Suppressor macrophage (primary cell): ENCODE measurements around the gene MRPL36.
"Not testable (repeated sequence)": the region's sequence is repeated elsewhere in the genome, so short reads cannot be mapped to it uniquely, and the experiment has no call there.

ENCODE experiments used
- DNase-seq, 4 experiments: peaks; one replicate each; pipeline ENCODE4 v3.0.0-alpha.2; 2020 to 2022
- total RNA-seq, 17 experiments: gene quantifications; one replicate each; lab custom pipeline; 2026; ENCODE audit warnings: mixed read lengths in 6 of 17, inconsistent platforms in 3 of 17; lab: John Stamatoyannopoulos, UW

MRPL36 gene
- total RNA-seq = 3.5 to 20.3 (median 8.9) reads per million in 17 experiments

DNA sequence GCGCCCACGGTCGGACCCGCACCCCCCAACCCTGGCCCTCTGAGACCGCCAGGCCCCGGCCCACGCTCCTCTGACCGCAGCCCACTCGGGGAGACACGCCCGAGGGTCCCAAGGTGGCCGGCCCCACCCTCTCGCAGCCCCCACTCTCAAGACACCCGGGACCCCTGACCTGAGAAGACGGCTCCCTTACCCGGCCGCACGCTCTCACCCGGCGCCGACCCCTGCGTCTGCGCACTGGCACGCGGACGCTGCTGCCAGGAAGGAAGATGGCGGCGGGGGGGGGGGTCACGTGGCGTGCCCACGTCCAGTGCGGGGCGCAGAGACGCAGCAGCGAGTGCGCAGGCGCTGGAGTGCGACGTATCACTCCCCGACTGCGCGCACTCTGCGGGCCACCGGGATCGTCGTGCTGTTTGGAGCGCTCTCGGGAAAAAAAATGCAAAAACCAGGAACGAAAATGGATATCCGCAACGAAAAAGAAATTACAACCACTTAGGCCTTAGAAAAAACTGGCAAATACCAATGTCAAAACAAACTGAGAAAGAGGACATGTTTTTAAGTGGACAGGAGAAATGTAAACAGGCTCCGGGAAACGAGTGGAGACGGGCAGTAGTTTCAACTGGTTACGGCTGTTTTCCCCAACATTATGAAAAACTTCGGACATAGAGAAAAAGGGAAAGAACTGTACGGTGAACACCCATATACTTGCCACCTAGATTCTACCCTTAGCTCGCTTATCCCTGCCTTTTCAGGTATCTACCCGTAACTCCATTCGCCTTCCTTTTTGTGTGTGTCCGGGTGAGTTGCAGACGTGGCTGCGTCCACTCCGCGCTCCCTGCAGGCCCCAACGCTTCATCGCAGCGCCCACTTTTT is at the start of gene MRPL36:
Gene MRPL36 (minus strand): TSS at position 236 of the 870 bp plus-strand sequence. CDS start 902 bp downstream, outside the sequence.
- DNase-seq = peak; percentile 95 to 98 (median 98)

DNA sequence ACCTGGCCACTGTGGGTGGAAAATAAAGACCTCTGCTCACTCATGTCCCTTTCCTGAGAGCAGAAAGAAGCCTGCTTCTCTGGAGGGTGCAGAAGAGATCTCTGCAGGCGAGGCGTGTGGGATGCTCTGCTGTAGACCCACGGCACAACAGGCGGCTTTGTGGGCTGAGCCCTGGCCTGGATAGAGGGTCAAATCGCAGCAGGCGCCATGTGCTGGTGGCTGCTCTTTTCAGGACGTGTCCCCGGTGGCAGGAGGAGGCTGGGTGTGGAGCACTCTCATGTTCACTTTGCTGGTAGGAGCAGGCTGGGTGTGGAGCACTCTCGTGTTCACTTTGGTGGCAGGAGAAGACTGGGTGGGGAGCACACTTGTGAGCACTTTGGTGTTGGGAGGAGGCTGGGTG is 48.0 kb upstream of the MRPL36 start:
- no peak for DNase-seq

DNA sequence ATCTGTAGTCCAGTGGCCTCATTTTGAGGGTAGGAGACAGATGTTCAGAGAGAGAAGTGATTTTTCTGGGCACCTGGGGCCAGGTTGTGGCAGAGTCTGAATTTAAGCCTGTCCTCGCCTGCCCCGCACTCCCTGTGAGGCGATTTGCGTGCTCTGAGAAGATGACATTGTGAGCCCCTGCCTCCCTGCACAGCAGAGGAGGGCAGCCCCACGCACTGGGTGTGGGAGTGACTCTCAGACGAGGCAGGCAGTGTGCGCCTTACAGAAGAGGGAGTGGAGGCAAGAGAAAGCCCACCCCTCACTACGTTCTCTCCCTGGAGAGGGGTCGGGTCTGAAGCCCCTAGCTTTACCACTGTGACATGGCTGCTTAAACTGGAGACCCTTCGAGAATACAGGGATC is 47.4 kb upstream of the MRPL36 start:
- no peak for DNase-seq

DNA sequence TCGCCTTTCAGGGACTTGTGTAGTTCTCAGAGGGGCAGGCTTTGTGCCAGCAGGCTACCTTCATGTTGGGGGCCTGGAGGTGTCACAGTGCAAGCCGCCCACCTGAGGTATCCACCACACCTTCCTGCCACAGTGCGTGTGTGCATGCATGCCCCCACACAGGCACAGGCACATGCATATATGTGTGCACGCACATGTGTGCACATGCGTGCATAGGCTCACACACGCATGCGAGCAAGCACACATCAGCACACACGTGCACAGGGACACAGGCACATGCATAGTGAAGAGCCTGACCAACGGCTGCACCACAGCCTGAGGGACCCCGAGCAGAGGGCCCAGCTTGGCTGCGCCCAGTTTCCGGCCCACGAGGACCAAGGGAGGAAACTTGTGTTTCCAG is 46.9 kb upstream of the MRPL36 start:
- no peak for DNase-seq

DNA sequence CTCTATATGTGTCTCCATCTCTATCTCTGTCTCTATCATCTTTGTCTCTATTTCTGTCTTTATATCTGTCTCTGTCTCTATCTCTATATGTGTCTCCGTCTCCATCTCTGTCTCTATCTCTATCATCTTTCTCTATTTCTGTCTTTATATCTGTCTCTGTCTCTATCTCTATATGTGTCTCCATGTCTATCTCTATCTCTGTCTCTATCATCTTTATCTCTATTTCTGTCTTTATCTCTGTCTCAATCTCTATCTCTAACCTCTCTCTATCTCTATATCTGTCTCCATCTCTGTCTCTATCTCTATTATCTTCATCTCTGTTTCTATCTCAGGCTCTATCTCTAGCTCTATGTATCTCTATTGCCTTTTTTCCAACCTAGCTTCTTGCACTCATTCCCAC is 46.1 kb upstream of the MRPL36 start:
- DNase-seq = no peak

DNA sequence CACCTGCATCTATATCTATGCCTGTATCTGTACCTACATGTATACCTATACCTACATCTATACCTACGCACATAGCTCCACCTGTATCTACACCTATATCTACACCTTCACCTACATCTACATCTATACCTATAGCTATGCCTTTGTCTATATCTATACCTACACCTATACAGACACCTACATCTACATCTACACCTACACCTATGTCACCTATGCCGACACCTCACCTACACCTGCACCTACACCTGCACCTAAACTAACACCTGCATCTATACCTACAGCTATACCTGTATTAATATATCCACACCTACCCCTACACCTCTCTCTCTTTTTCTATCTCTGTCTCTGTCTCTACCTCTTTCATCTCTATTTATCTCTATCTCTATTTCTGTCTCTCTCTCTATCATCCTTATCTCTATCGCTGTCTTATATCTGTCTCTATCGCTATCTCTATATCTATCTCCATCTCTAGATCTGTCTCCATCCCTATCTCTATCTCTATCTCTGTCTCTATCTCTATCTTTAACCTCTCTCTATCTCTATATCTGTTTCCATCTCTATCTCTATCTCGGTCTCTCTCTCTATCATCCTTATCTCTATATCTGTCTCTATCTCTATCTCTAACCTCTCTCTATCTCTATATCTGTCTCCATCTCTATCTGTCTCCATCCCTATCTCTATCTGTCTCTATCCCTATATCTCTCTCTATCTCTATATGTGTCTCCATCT is 45.2 kb upstream of the MRPL36 start:
- DNase-seq = no peak

DNA sequence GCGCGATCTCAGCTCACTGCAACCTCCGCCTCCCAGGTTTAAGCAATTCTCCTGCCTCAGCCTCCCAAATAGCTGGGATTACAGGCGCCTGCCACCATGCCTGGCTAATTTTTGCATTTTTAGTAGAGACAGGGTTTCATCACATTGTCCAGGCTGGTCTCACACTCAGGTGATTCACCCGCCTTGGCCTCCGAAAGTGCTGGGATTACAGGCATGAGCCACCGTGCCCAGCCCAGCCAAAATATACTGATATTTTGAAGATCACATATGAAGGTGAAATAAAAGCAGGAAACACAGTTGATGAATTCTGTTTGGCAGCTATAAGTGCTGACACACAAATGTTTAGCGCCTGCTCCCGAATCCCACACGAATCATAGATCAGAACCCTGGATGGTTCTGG is 44.1 kb upstream of the MRPL36 start:
- not testable (repeated sequence) for DNase-seq

DNA sequence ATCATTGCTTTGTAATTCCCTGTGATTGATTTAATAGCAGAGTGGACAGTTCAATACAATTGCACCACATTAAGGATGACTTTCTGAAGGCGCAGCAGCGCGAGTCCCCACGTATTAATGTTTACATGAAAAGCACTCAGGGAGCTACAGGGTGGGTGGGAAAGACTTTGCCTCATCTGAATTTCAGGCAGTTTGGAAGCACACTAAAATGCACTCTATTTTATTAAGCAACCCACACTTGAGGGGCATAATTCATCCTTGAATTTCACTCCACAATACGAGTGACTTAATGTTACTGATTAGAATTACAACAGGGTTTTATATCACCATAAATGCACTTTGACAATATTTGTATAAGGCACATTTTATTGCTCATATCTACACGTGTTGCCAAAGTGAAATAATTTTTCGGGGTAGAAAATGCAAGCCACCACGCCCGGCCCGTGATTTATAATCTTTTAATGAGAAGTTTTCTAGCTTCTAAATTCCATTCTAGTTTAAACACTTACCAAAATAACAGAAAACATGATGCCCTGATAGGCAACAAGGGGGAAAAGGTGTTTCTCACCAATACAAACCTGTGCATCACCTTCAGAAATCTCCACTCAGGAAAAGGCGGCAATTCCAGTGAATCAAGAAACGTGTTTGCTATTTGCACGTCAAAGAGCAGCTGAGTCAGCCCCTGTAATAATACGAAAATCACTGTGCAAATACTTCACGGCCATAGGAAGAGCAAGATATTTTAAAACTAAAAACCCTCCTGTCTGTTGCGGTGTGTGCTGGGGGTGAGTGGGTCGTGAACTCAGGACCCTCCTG is 42.6 kb upstream of the MRPL36 start:
- DNase-seq = no peak

DNA sequence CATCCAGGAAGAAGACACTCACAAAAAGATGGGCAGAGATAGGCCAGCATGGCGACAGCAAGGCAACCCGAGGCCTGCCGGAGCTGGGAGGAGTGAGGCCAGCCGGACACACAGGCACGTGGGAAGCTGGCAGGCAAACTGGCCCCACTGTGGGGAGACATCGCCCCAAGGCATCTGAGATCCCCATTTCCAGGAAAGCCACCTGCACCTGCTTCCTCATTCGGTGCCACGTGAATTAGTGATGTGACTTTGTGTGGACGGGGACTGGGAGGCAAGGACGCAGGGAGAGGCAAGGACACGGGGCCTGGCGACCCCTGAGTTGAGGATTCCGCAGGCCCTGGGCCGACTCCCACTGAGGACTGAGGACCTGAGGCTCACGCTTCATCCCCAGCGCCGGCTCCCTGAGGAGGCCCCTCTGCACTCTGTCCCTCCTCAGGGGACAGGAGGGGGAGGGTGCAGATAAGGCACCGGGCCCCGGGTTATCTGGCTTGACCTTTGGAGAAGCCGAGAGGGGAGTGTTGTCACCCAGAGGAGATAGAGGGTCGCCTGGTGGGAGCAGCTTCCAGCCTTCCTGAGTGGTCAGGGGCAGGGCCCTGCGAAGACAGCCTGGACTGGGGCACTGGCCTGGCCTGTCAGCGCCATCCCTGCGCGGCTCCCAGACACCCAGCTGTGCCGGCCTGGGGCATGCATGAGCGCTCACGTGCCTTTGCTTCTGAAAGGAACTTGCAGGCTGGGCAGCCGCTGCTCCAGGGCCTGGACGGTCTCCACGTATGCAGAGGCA is 41.3 kb upstream of the MRPL36 start:
- no peak for DNase-seq

DNA sequence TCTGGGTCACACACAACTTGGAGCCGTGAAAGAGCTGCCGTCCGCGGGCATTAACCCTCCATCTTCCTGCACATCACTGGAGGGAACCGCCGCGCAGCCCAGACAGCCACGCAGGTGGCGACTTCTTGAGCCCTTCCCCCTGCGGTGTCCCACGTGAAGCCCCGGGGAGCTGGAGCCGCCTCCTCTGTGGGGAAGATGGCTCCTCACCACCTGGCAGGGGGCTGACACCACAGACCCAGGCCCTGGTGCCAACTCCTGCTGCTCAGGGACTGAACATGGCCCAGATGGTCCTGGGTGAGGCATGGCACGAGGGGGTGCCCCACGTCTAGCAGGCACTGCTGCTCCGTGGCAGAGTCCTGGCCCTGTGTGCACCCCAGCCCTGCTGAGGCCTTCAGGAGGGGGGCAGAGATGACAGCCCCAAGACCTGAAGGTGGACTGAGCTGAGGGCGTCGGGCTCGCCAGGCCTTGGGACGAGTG is 40.5 kb upstream of the MRPL36 start:
- DNase-seq = no peak

DNA sequence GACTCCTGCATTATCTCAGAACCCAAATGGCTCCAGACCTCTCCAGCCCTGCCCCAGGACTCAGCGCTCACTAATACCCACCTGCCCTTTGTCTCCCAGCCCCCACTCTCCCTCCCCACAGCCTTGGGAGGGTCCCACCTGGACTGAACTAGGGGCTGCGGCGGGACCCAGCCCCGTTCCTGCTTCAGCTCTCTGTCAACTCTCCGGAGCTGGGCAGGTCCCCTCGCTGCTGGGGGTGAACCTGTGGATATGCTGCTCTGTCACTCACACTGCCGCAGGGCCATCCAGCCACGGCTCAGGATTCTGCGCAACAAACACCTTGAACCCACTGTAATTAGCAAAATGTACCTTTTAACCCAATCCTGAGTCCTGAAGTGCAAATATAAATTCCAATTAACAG is 38.4 kb upstream of the MRPL36 start:
- DNase-seq = no peak

DNA sequence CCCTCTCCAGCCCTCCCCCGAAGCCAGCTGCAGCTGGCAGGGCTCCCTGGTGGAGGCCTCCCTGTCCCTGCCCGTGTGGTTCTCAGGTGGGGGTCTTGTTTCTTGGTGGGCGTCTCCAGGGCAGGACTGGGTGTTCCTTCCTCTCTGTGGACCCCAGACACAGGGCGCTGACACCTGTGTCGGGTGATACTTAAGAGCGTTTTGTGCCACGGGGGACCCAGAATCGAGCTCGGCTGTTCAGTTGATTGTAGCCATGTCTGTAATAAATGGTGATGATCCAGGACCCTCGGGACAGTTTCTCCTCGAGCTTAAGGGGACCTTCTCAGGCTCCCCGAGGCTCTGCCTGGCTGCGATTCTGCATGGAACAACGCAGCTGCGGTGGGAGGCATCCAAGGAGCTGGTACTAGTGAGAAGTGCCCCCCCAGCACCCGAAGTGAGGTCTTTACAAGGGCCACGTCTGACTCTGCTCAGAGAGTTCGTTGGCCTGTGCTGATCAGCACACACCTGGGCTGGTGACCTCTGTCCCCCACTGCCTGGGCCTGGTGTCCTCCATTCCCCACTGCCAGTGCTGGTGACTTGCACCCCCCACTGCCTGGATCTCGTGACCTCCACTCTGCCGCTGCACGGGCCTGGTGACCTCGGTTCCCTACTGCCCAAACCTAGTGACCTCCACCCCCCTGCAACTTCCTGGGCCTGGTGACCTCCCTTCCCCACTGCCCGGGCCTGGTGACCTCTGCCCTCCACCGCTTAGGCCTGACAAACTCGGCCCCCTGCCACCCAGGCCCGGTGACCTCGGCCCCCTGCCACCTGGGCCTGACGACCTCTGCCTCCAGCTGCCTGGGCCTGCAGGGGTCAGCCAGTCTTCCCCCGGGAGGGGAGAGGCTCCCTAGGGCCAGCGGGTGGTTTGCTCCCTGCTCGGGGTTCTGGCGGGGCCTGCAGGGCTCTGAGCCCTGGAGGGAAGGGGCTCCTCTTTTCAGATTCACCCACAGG is 37.5 kb upstream of the MRPL36 start:
- no peak for DNase-seq

DNA sequence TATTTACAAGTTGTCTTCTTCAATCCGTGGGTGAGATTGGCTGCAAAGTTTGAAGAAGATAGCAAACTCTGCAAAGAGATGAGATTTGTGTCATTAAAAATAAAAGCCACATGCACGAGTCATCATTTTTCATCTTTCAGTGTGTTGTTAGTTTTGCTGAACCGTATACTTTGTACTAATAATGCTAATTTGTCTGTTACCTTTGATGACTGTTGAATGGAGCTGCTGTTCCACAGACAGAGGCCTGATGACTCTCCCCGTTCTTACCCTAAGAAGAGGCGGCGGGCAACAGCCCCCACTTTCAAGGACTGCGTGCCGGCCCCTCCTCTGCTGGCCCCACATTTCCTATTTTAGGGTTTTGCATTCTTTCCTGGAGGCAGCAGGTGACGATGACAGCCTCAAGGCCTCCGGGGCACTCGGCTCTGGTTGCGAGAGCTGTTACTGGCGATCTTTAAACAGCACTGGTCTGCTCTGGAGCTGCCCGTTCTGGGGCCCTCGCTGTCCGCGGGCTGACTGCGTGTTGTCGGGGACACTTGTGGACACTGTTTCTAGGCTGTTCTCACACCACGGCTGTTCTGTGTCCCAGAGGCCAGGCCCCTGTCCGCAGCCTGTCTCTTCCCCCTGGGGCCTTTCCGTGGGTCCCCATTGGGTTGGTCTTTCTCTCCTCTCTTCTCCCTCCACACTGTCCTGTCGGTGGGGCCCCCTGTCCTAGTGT is 36.7 kb upstream of the MRPL36 start:
- no peak for DNase-seq

DNA sequence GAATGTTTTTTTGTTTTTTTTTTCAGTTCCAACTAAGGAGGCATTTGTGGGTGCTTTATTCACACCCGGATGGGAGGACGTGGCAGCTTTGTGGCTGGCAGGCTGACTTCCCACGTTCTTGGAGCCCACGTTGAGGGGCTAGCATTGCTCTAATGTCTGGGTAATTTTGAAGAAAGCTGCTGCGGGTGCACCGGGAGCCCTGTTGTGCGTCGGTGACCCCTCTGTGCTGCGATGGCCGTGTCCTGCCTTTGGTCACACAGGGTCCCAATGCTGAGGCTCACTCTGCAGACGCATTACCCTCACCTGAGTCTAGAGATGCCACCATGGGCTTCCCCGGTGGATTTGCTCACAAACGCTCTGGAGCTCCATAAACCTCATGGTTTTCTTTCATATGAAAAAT is 35.8 kb upstream of the MRPL36 start:
- DNase-seq = no peak

DNA sequence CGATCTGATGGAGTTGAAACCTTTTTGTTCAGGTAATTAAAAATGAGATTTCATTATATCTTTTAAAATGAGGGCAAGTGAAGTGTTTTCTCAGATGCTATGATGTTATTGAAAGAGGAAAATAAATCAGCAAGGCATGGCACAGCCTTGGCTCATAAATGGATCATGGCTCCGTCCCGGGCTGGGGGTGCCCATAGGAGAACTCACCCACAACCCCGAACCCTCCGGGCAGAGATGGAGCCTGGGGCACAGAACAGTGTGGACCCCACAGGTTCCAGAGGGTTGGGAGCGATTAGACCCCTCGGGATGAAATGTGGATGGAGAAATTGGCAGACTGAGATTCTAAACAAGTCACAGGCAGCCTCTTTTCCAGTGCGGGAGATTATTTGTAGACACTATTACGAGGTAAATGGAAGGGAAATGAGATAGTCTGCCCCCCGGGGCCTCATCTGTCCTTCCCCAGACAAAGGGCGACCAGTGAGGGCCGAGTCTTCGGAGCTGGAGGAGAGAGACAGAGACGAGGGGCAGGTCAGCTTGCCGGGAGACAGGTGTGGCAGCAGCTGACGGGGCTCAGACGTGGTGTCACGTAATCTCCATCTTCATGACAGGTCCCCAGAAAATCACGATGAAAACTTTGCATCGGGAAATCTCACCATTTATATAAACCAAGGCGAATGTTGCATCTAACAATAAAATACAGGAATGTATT is 35.2 kb upstream of the MRPL36 start:
- no peak for DNase-seq

DNA sequence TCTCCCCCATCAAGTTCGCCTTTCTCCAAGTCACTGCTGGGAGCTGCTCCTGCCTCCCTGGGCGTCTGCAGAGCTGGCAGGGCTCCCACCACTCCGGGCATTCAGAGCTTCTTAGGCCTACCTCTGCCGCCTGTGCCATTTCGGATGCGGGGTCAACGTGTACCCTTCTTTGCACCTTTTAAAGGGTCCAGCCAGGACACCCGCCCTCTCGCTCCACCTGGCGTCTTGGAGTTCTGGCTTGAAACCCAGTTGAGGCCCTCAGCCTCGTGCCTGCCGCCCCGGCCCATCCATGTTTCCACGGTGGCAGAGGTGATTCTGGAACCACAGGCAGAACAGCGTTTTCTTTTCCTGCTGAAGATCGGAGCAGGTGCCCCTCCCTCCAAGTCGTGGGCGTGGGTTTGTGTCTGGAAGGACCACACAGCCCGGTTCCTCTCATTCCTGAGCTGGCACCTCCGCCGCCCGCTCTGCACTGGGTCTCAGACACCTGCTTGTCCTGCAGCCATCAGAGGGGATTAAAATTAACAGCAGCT is 34.5 kb upstream of the MRPL36 start:
- DNase-seq = no peak

DNA sequence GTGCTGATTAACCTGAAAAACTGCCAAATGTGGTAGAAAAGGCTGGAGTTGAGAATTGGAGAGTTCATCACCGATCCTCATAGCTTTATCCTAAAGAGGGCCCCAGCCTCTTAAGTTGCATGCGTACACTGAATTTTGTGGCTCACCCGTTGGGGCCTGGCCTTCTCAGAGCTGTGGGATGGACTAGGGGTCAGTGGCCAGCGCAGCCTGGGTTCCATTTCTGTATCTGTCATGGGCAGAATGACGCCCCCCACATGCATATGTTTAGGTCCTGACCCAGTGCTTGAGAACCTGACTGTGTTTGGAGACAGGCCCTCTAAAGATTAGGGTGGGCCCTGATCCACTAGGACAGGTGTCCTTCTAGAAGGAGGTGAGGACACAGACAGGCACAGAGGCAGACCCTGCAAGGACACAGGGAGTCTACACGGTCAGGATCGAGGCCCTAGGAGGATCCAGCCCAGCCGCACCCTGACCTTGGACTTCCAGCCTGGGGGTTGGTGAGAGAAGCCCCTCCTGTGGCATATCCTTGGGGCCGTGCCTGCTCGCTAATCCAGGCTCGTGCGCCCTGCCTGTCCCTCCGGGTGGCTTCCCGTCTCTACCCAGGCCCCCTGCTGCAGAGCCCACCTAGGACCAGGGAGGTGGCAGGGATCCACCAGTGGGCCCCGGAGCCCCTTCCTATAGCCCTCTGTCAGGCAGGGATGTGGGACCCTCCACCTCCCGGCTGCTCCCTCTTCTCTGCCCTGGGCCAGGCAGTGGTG is 33.8 kb upstream of the MRPL36 start:
- DNase-seq = no peak

DNA sequence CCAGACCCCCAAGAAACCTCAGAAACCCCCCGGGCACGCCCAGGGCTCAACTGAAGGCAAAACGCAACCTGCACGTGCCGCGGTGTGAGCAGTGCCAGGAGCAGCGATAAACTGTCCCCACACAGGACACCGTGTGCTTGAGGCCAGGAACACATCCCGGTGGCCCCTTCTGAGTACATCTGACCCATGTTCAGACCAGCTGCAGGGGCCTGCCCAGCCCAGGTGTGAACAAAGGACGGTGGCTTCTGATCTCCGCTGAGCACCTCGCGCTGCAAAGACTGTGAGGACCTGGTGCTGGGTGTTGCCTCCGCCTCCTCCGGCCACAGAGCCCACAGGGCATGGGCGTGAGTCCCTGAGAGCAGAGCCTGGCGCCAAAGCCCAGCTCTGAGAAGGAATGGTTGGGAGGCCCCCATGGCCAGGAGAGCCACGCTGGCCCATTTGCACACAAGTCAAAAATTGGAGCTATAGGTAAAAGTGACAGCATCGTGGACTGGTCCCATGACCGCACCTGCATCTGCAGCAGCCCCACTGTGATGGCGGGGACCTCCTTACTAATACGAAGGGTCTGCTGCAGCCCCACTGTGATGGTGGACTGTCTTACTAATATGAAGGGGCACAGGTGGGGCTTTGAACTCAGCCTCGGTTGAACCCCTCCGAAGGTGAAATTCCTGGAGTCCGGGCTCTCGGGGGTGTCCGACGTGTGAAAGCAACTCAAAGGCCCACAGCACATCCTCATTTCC is 33.0 kb upstream of the MRPL36 start:
- no peak for DNase-seq
